Measurements from ENCODE around the gene PAWR. TPM values are rescaled to one million over a fixed set of nuclear protein-coding genes. Genes with fewer than 3 reads are reported as not detected.

Gene PAWR
- total RNA-seq, 1 experiment from 2014 or later: 106 TPM

DNA sequence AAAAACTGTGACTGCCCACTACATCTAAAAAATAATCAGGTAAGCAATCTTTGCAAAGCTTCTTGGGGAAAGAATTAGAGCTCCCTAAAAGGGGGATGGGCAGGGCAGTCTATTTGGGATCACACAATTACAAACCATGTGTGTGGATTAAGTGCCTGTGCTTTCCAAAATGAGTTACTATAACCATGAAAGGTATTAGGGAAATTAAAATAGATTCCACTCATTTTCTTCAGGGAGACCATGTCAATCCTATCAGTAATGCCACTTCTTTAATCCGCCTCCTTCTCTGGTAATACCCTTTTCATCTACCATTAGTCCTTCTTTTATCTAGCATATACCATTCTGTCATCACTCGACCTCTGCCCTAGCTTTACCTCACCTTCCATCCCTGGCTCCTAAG, 53.7 kb downstream of the PAWR start:
- no peaks in the 10 kb centered on the region for H4K20me1 ChIP-seq (ENCODE audit: insufficient read depth)
- H3K4me1 ChIP-seq (ENCODE audit: control insufficient read depth in 1 of 2, insufficient read depth in 2 of 2, low read length in 2 of 2): no peaks in the 10 kb centered on the region
- POLR2A ChIA-PET: no interaction called here
- no peak overlapping the region for H3K9ac ChIP-seq (ENCODE audit: low read length)
- no peak for ATAC-seq
- H3K79me2 ChIP-seq (ENCODE audit: insufficient read depth, low read length): peaks cover 57% of the 10 kb centered on the region
- H3K27me3 ChIP-seq (ENCODE audit: insufficient read depth, low read length): no peaks in the 10 kb centered on the region
- DNase-seq (ENCODE audit: low read depth, low spot score): no peak
- no peak for TF ChIP-seq ZNF274 (IDR thresholded peaks at IDR 0.05; ENCODE audit: low read depth, low read length)
- no peak for TF ChIP-seq POLR2A (IDR thresholded peaks at IDR 0.05; ENCODE audit: borderline replicate concordance, extremely low read depth, insufficient read depth, insufficient read length)
- TF ChIP-seq EZH2phosphoT487 (IDR thresholded peaks at IDR 0.05; ENCODE audit: borderline replicate concordance): no peak
- TF ChIP-seq CBX3 (IDR thresholded peaks at IDR 0.05; ENCODE audit: low read depth): no peak
- TF ChIP-seq RAD21 (IDR thresholded peaks at IDR 0.05; ENCODE audit: low read depth): no peak
- no peak for TF ChIP-seq YY1 (IDR thresholded peaks at IDR 0.05; ENCODE audit: extremely low read depth, insufficient replicate concordance, low read depth, low read length)
- H2AFZ ChIP-seq (ENCODE audit: low read depth, low read length, poor library complexity, severe bottlenecking): no peak overlapping the region
- CTCF ChIA-PET: no interaction called here
- H3K9me2 ChIP-seq (ENCODE audit: insufficient read depth): no peaks in the 10 kb centered on the region
- H3K36me3 ChIP-seq (ENCODE audit: control insufficient read depth in 1 of 2, insufficient read depth in 2 of 2, low read length in 2 of 2): no peaks in the 10 kb centered on the region
- intact Hi-C loops (cut with micrococcal nuclease): no loop called here
- BruUV-seq (replicated peaks): no TSS peak
- H3K4me3 ChIP-seq (replicated peaks in 1 of 2; ENCODE audit: low read depth in 1 of 2, low read length in 2 of 2): no peak overlapping the region
- no peaks in the 10 kb centered on the region for H3K9me3 ChIP-seq (ENCODE audit: control insufficient read depth in 1 of 2, insufficient read depth in 1 of 2, low read depth in 1 of 2, low read length in 2 of 2)
- no peak overlapping the region for H3K27ac ChIP-seq (ENCODE audit: low read depth, low read length)
- no peak overlapping the region for H3K4me2 ChIP-seq (ENCODE audit: low read length)
- RAD21 ChIA-PET (ENCODE audit: low non-redundant PET in 1 of 2, low total read pairs in 2 of 2, uncharacterized antibody in 2 of 2, unreplicated experiment in 2 of 2): no interaction called here

DNA sequence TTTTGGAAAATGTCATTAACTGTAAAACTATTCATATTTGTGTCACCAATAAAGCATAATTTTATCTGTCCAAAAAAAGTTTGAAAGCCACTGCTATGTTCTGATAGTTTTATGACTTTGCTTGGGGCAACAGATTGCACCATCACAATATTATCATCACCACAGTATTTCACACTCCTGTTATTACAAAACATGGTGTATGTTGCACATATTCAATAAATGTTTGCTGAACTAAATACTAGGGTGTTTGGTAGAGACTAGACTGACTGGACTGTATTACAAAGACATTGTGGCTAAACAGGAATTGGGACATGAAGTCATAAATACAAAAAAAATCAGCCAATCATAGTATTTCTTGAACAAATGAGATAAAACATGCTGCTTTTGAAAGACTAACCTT, 55.1 kb downstream of the PAWR start:
- H3K27me3 ChIP-seq (ENCODE audit: insufficient read depth, low read length): no peaks in the 10 kb centered on the region
- H3K36me3 ChIP-seq (ENCODE audit: control insufficient read depth in 1 of 2, insufficient read depth in 2 of 2, low read length in 2 of 2): no peaks in the 10 kb centered on the region
- H4K20me1 ChIP-seq (ENCODE audit: insufficient read depth): no peaks in the 10 kb centered on the region
- TF ChIP-seq, protein P1, sequence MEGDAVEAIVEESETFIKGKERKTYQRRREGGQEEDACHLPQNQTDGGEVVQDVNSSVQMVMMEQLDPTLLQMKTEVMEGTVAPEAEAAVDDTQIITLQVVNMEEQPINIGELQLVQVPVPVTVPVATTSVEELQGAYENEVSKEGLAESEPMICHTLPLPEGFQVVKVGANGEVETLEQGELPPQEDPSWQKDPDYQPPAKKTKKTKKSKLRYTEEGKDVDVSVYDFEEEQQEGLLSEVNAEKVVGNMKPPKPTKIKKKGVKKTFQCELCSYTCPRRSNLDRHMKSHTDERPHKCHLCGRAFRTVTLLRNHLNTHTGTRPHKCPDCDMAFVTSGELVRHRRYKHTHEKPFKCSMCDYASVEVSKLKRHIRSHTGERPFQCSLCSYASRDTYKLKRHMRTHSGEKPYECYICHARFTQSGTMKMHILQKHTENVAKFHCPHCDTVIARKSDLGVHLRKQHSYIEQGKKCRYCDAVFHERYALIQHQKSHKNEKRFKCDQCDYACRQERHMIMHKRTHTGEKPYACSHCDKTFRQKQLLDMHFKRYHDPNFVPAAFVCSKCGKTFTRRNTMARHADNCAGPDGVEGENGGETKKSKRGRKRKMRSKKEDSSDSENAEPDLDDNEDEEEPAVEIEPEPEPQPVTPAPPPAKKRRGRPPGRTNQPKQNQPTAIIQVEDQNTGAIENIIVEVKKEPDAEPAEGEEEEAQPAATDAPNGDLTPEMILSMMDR (IDR thresholded peaks at IDR 0.05 in 2 of 3, conservative IDR thresholded peaks at IDR 0.05 in 1 of 3; ENCODE audit: borderline replicate concordance in 1 of 3, insufficient read depth in 1 of 3, low read depth in 2 of 3, low read length in 2 of 3): no peak
- peaks cover 53% of the 10 kb centered on the region for H3K79me2 ChIP-seq (ENCODE audit: insufficient read depth, low read length)
- H3K27ac ChIP-seq (ENCODE audit: low read depth, low read length): no peak overlapping the region
- POLR2A ChIA-PET: no interaction called here
- H3K9ac ChIP-seq (ENCODE audit: low read length): no peak overlapping the region
- RAD21 ChIA-PET (ENCODE audit: low non-redundant PET in 1 of 2, low total read pairs in 2 of 2, uncharacterized antibody in 2 of 2, unreplicated experiment in 2 of 2): no interaction called here
- no peak overlapping the region for H3K4me3 ChIP-seq (replicated peaks in 1 of 2; ENCODE audit: low read depth in 1 of 2, low read length in 2 of 2)
- no peak for DNase-seq (ENCODE audit: low read depth, low spot score)
- H3K9me3 ChIP-seq (ENCODE audit: control insufficient read depth in 1 of 2, insufficient read depth in 1 of 2, low read depth in 1 of 2, low read length in 2 of 2): no peaks in the 10 kb centered on the region
- ATAC-seq: no peak
- H2AFZ ChIP-seq (ENCODE audit: low read depth, low read length, poor library complexity, severe bottlenecking): no peak overlapping the region
- no TSS peak for BruUV-seq (replicated peaks)
- CTCF ChIA-PET: no interaction called here
- intact Hi-C loops (cut with micrococcal nuclease): no loop called here
- H3K4me2 ChIP-seq (ENCODE audit: low read length): no peak overlapping the region
- no peaks in the 10 kb centered on the region for H3K9me2 ChIP-seq (ENCODE audit: insufficient read depth)
- no peaks in the 10 kb centered on the region for H3K4me1 ChIP-seq (ENCODE audit: control insufficient read depth in 1 of 2, insufficient read depth in 2 of 2, low read length in 2 of 2)
